B cell (primary cell): ENCODE results near the gene GALNT6.

Source experiments
- EZH2 ChIP-seq: IDR thresholded peaks from 2 replicates; pipeline ENCODE4 v1.6.1; 2012; ENCODE audit warnings: borderline replicate concordance, low read depth, mild to moderate bottlenecking, moderate library complexity, low read length; ENCODE audit not compliant: insufficient read depth, poor library complexity, severe bottlenecking
- TF ChIP-seq, protein P1 (sequence below): fragments of 200-600 bp; IDR thresholded peaks from one replicate; pipeline ENCODE4 v1.8.0; 2022; ENCODE audit warnings: antibody characterized with exemption, mild to moderate bottlenecking

DNA sequence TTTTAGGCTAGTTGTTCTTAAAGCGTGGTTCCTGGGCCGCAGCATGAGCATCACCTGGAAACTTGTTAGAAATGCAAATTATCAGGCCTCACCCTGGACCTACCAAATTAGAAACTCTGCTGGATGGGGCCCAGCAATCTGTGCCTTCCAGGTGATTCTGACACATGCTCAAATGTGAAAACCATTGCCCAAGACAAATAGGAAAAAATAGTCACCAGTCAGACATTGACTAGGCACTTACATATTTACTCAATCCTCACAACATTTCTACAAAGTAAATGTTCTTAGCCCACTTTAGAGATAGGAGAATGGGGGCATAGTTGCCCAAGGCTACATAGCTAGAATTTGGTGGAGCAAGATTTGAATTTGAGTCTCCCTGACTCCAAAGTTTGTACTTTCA lies 48.0 kb downstream of the GALNT6 start:
- TF ChIP-seq, protein P1, sequence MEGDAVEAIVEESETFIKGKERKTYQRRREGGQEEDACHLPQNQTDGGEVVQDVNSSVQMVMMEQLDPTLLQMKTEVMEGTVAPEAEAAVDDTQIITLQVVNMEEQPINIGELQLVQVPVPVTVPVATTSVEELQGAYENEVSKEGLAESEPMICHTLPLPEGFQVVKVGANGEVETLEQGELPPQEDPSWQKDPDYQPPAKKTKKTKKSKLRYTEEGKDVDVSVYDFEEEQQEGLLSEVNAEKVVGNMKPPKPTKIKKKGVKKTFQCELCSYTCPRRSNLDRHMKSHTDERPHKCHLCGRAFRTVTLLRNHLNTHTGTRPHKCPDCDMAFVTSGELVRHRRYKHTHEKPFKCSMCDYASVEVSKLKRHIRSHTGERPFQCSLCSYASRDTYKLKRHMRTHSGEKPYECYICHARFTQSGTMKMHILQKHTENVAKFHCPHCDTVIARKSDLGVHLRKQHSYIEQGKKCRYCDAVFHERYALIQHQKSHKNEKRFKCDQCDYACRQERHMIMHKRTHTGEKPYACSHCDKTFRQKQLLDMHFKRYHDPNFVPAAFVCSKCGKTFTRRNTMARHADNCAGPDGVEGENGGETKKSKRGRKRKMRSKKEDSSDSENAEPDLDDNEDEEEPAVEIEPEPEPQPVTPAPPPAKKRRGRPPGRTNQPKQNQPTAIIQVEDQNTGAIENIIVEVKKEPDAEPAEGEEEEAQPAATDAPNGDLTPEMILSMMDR, result no peak
- no peak for TF ChIP-seq EZH2
